CMK (cell line): ENCODE results near the gene AIP.

Experiments
- DNase-seq: peaks from one replicate; pipeline ENCODE4 v3.0.0-alpha.2; 2010; ENCODE audit warnings: low read depth

Gene AIP

GRCh38 chr11:67534070-67534679 is 51.3 kb downstream of the AIP start:
- DNase-seq: peak; percentile 12

- no peak for DNase-seq
Measured at GRCh38 chr11:67535561-67535960, 52.7 kb downstream of the AIP start.

GRCh38 chr11:67538306-67538705 is 55.5 kb downstream of the AIP start:
- DNase-seq: no peak

- no peak for DNase-seq
Measured at GRCh38 chr11:67538823-67539505, 56.1 kb downstream of the AIP start.

- no peak for DNase-seq
Measured at GRCh38 chr11:67539550-67539949, 56.7 kb downstream of the AIP start.
